HG03521 (cell line): ENCODE results near the gene HOXA4.

Source experiments
- ATAC-seq: cut with Tn5 transposase; IDR thresholded peaks from one replicate; pipeline ENCODE4 v1.9.1; 2021; ENCODE audit warnings: mild to moderate bottlenecking, moderate library complexity; ENCODE audit not compliant: unreplicated experiment

The HOXA4 gene

DNA sequence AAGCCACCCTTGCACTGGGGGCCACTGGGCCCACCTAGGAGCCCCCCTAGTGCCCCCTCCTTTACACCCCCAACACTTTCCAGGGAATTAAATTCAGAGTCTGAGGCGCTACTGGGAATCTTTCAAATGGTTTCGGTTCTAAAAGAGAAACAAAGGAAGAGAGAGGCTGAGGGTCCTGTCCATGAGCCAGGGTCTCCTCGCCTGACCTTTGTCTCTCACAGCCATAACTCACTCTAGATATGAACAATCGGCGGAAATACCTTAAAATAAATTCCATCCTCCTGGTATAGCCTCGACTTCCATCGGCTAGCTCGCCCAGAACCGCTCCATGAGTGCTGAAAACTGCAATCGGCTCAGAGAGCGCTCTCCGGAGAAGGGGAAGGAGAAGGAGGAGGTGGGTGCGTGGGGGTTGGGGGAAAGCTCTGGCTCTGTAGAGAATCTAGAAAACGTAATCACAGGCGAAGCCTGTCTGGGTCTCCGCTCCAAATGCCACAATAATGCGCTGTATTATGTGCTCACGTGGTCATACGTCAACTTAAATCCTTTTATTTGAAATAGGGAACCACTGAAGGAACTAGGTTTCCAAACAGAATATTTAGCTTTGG is 12.6 kb downstream of the HOXA4 start:
- no peak for ATAC-seq

DNA sequence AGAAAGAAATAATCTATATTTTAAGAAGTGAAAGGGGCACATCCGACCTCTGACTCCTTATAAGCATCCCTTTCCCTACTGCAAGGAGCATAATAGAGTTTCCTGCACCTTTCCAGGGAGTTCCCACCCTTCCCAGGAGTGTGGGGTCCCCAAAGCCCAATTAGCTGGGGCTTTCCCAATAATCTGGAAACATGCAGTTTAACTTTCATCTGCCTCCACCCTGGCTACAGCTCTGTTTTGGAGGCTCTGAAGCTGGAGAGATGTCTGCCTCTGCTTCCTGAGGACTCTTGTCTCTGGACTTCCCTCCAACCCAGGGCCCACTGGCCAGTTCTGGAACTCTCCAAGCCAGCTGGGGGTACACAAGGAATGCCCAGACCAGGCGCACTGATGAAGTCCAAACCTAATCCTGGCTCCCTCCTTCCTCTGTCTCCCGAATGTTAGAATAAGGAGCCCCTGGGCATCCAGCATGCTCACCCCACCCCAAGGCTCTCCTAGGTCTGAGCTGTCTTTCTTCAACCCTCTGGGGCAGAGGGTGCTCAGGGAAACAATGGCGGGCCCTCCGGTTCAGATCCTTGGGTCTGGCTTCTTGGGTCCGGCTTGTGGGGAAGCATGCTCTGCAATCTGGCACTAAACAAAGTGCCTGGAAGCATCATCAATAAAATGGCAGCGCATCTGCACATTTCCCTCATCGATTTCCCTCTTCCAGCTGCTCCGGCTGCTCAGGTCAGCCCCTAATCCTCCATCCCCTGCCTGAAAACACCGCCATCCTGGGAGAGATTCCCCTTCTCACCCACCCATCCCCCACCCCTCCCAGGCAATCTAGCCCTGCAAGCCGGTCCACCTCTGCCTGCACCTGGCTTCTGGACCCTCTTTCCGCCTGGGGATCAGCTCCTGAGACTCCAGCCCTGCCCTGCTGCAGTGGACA is 13.3 kb downstream of the HOXA4 start:
- no peak for ATAC-seq

DNA sequence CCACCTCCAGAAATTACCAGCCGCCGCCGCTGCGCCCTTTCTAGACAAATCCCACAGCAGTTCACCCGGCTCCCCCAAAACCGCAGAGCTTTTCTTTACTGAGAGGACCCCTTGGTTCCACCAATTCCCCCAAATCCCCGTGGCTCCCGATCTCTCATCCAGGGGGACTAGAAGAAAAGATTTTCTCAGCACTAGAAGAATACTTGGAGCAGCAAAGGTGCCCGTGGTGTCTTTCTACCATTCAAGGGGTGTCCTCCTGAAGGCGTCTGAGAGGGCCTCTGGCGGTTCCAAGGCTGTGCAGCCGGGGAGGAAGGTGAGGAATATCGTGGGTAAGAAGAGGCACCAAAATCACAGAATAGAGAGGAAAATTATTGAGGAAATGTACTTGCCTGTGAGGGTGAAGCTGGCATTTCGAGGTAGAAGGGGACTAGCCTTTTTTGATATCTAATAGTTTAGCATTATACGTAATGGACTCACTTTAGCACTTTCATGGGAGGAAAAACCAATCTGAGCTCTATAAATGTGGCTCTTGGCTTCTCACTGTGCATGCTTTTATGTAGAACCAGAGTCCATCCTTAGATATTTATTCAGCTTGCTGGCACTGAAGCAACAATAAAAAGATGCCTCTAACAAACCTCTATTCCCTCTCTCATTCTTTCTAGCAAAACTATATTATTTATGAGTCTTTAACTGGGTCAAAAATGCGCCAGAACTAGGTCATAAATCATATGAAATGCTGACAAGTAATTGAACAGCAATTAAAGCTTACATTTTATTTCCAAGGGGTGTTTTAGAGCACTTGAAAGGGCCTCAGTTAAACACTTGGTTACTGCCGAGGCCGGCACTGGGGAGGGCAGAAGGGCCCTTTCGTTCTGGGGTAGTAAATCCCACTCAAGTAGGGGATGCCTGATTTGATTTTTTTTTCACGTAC is 14.3 kb downstream of the HOXA4 start:
- ATAC-seq = no peak

DNA sequence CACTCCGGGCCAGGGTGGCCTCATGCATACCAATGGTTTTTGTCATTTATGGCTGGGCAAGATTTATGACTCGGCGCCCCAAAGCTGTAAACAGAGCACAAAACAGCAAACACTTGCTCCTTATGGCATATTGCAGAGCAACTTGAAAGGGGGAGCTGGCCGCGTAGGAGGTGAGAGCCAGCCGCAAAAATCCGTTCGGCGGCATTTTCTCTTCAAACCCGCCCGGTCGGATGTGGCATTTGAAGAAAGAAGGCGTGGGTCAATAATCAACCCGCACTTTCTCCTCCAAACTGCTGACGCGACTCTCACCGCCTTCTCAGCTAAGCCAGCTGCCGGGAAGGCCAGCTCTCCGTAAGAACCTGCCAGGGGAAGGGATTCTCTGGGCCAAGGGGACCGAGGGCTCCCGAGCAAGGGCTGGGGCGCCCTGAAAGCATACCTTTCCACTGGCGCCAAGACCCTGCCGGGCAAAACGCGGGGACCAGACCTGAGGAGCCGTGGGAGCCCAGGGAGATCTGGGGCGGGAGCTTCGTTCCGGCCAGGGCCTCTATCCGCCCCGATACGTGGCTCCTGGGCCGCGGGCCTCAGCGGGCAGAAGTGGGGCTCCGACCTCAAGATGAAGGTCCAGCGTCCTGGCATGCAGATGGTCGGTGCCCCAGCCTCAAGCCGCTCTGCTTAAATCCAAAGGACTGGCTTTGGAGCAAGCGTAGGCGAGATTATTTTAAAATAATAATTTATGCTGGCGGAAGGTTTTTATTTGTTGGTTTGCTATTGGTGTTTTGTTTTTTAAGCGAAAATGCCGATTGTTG is 15.1 kb downstream of the HOXA4 start:
- no peak for ATAC-seq

DNA sequence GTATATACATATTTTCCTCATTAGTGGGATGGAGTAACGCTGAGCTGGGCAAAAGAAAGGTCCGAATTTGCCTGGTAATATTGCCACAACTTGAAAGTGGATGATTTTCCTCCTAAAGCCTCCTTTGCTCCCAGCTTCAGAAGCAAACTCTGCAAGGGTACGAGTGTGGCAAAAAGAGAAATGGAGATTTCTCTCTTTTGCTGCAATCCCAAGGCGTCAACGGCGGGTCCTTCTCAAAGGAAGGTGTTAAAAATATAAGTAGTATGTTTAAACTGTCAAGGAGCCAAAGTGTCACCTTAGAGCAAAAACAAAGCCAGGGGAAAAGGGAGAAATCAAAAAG is 15.7 kb downstream of the HOXA4 start:
- ATAC-seq = no peak

DNA sequence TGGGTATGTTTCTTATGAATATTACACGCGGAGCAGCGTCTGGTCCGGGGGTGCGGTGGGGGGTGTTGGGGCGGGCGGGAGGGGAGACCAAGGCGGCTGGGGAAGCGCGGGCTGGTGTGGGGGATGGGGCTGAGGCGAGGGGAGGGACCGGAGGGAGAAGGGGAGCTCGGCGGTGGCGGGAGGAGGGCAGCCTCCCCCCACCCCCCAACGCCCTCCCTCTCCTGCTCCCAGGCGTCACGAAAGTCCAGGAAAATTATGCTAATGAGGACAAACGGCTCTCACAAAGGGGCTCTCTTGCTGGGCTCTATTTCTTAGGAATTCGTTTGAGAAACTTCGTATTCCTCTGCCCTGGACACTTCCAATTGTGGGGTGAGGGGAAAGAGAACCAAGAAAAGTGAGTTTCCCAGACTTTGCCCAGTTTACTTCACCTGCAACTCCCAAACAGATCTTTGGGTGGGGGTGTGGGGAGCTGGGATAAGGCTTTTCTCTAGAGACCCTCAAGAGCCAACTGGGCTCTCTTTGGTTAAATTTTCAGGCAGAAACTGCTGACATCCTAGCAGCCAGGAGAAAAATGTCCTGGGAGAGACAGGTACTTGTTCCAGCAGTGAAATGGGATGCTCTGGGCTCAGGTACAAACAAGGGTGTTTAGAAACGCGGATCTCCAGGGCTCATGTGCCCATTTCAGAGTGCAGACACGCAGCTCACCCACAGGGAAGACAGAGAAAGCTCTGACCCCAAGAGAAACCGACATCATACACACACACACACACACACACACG is 16.4 kb downstream of the HOXA4 start:
- no peak for ATAC-seq

DNA sequence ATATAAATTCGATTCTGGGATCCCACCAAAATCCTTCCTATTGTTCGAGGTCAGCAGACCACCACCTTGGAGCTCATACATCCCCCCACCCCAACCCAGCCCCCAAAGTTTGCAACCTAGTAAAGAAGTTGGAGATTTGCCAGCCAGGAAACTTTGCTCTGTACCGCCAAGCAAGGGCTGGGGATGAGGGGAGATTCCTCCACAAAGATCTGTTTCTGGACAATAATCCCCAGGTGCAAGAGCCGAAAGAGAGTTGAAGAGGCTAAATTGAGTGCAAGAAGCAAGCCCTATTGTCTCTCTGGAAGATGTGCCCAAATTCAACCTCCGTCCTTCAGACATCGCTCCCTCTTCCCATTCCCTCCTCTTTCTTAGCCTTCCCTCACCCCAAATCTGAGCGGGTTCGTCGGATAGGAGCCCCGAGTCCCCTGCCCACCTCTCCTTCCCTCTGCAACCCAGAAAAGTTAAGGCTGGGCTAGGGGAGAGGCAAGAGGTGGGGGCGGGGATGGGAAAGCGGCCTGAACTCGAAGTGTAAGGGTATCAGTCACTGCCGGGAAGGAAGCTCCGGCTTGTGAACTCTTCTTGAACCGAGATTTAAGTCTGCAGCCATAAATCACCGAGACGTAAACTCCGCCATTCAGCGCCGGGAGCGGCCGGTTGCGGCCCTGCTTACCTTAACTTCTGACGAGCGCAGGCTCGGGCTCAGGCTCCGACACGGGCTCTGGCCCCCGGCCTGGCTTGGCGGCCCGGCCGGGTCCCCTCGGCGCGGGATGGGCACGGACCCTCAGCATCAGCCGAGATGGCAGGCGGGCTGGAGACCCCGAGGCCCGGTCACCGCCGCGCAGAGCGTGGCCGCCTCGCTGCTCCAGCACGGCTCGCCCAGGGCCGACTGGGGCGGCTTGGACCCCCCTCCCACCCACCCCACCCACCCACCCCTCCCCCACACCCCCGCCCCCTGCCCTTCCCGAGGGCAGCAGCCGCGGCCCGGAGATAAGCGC is 17.3 kb downstream of the HOXA4 start:
- no peak for ATAC-seq

DNA sequence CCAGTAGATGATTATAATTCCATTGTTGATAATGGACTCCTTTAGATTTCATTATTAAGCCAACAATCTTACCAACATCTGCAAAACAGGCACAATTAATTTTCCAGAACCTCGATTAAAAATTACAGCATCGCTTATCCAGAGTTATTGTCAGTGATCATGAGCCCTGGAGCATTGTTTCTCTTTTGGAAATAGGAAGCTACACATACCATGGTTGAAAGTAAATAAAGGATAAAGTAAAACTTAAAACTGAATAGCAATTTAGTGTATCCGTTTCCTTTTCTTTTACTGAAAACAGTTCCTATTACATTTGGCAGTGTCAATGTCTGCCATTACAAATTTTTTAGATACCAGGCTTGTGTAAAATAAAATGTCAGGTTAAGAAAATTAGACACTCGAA is 18.2 kb downstream of the HOXA4 start:
- no peak for ATAC-seq

DNA sequence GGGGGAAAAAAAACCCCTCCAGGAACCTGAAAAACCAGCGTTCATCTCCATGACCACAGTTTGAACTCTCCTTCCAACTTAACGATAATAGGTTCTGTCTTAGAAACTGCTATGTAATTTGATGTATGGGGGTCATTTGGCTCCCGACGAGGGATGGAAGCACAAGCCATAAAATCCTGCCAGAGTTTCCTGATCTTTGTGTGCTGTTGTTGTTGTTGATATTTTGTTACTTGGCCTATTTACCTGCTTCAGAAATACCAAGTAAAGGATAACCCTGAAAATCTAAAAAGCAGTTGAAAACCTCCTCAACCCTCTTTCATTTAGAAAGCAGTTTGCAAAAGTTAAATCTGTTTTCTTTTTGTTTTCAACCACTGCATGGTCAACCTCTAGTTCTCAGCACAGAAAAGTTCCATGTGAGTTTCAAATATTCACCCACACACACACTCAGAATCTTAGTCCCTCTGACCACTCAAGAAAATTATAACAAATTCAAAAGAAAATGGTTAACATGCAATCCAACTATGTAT is 18.7 kb downstream of the HOXA4 start:
- no peak for ATAC-seq

DNA sequence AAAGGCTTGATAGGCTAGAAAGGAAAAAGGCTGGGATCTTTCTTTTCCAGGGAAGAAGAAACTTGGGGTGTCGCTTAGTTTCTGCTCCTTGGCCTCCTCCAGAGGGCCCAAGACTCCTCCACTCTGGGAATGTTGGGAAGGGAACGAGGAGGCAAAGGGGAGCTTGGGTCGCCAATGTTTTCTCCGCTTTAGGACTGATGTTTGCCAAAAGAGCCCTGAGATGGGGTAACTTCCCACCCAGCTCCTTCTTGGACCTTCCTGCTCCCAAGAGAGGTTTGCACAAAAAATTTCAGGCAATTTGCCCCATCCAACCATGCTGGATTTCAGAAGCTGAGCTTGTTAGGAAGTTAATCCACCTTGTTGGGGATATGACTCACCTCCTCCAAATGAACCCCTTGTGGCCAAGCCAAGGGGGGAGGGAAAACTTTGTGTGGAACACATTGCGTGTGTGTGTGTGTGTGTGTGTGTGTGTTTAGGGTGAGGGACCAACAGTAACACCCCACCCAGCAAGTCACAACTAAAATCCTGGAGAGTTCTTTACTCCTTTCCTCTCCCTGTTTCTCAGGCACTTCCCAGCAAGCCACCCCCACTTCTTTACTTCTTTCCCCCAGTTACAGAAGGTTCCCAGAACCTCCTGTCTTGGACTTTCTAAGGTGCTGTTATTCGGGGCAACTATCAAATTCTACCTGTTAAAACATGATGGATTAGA is 19.4 kb downstream of the HOXA4 start:
- no peak for ATAC-seq

DNA sequence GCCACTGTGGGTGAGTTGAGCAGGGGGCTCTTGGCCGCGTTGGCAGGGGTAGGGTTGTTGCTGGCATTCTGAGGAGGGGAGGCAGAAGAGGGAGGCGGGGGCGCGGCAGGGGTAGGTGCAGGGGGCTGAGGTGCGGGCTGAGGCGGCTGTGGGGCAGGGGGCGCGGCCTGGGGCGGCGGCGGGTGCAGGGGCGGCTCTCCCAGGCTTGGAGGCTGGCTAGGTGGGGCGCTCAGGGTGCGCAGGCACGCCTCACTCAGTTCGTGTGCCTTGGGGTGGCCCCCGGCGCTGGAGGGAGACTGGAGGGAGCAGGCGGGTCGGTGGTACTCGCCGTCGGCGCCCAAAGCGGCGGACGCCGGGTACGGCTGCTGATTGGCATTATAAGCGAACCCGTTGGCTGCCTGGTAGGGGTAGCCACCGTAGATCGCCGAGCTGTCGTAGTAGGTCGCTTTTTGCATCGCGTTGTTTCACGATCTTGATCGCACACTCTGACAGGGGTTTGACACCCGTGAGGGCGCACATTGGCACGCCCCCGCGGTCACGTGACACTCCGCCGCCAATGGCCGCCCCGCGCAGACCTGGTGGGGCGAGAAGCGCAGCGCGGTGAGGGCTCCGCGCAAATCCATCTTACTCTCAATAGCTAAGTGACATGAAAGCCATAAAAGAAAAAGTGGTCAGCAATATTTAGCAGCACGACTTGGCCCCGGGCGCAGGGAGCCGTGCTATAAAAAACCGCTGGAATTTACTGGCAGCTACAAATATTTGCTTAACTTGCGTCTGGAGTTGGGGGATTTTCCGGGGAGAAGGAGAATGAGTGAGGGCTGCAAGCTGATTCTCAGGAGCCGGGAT is 20.1 kb downstream of the HOXA4 start:
- ATAC-seq = no peak

DNA sequence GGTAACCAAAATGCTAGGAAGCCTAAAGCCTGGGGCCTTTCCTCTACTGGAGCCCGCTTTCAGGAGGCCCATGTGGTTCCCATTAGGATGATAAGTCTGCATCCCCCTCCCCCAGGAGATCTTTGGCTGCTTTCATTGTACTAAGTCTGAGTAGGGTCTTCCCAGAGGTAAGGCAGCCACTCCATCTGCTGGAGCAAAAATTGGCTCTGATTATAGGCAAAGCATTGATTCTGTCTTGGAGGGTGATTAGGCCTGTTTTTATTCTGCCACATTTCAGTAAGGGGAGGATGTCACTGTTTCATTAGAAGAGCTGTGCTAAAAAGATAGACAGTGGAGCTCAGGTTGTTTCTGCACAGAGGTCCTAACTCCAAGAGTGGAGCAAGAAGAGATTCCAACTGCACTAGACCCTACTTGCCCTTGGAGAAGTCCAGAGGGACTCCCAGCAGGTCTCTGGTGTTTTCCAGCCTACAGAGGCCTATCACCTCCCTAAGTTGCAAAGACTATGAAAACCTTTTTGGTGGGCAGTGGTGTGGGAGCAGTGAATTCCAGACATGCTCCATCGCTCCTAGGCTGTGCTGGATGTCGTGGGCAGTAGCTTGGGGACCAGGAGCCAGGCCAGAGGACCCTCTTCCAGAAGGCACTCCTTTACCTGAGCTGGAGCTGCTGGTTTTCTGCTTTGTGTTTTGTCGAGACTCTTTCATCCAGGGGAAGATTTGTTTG is 20.9 kb downstream of the HOXA4 start:
- ATAC-seq = no peak

DNA sequence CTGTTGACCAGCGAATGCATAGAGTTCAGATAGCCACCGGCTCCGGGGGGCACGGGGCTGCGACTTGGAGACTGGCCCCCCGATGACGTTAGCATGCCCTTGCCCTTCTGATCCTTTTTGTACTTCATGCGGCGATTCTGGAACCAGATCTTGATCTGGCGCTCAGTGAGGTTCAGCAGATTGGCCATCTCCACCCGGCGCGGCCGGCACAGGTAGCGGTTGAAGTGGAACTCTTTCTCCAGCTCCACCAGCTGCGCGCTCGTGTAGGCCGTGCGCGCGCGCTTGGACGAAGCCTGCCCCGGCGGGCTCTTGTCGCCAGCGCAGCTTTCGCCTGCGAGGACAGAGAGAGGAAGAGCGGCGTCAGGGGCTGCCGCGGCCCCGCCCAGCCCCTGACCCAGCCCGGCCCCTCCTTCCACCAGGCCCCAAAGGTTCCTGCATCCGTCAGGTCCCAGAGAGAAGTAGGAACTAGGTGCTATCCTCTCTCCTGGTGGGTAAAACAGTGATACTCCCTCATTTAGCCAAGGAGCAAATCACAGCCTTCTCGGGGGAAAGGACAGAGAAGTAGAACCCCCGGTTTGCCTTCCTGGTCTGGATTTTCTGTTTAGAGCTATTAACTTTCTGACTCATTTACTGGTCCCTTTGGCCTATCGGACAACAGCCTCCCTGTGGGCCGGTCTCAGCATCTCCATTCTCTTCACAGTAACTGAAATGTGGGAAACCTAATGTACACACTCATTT is 22.0 kb downstream of the HOXA4 start:
- no peak for ATAC-seq

DNA sequence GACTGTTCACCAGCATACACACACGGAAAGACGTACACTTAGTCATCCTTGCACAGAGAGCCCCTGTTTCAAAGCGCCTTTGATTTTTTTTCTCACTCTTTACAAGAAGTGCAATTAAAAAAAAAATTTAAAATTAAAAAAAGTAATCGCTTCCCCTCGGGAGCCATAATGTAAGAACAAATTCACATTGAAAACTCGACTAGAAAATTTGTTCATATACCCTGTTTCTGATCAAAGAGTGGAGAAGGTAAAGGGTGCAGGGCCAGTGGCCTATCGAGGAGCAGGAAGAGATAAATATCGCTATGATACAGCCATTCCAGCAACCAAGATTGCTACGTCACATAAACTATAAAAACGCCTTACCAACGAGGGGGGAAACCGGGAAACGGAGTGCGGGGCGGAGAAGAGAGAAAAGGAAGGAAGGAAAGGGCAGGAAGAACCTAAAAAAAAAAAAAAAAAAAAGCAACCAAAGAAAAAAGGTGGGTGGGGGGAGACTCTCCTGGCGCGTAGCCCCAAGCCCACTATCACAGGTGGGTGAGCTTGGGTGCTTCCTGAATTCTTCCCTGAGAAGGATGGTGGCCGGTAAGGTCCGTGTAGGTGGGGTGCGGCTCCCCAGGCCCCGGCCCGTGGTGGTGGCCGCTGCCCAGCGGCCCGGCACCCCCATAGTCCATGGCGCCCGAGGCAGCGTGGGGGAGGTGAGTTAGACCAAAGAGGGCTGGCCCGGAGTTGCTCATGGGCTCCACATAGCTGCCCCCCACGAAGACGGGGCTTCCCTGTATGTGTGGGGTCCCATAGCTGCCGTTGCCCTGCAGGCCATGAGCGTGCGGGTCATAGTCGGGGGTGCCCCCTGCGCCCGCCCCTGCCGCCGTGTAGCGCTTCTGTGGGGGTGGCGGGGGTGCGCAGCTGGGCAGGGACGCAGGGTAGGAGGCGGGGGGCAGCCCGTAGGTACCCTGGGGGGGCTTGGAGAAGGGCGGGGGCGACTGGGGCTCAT is 22.9 kb downstream of the HOXA4 start:
- ATAC-seq = no peak

DNA sequence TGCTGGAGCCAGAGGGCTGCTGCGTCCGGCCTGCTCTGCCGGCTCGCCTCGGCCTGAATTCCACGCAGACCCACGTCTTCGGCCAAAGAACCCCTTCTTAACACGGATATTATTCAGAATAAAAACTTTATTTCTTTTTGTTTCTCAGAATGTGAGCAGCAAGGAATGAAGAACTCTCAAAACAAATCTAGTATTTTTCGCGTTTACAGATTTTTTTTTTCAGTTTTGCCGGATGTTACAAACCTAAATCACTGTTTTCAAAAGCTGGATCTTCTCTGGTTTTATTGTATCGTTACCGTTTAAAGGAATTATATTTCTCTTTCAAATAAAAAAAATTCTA is 23.7 kb downstream of the HOXA4 start:
- no peak for ATAC-seq
